Fibroblast of skin of right quadriceps (primary cell): ENCODE data around the gene RGL1.

ENCODE experiments used
- DNase-seq: peaks from one replicate; pipeline ENCODE4 v3.0.0-alpha.2; 2013

Gene RGL1

GRCh38 chr1:183787704-183788103 lies 17.2 kb upstream of the RGL1 start:
- no peak for DNase-seq

GRCh38 chr1:183791319-183791718 lies 13.6 kb upstream of the RGL1 start:
- DNase-seq: no peak

- no peak for DNase-seq
Measured at GRCh38 chr1:183792300-183792699, 12.6 kb upstream of the RGL1 start.

- DNase-seq: no peak
Measured at GRCh38 chr1:183794088-183794487, 10.8 kb upstream of the RGL1 start.

GRCh38 chr1:183800449-183800848 lies 4.5 kb upstream of the RGL1 start:
- DNase-seq: no peak

GRCh38 chr1:183801649-183802048 lies 3.3 kb upstream of the RGL1 start:
- DNase-seq: no peak

- DNase-seq: no peak
Measured at GRCh38 chr1:183804387-183804786, 533 bp upstream of the RGL1 start.

- peak; percentile 54 for DNase-seq
Measured at GRCh38 chr1:183806125-183806524, 1.2 kb downstream of the RGL1 start.

- DNase-seq: no peak
Measured at GRCh38 chr1:183806675-183807074, 1.8 kb downstream of the RGL1 start.

- peak; percentile 83 for DNase-seq
Measured at GRCh38 chr1:183807549-183808168, 2.7 kb downstream of the RGL1 start.

- DNase-seq: peak; percentile 57
Measured at GRCh38 chr1:183808296-183809027, 3.5 kb downstream of the RGL1 start.

- DNase-seq: no peak
Measured at GRCh38 chr1:183810121-183810520, 5.2 kb downstream of the RGL1 start.

- no peak for DNase-seq
Measured at GRCh38 chr1:183810756-183811544, 6.0 kb downstream of the RGL1 start.

- no peak for DNase-seq
Measured at GRCh38 chr1:183812128-183812527, 7.2 kb downstream of the RGL1 start.

GRCh38 chr1:183812686-183813569 lies 8.0 kb downstream of the RGL1 start:
- peak; percentile 75 for DNase-seq

GRCh38 chr1:183814121-183814681 lies 9.3 kb downstream of the RGL1 start:
- DNase-seq: no peak

- DNase-seq: no peak
Measured at GRCh38 chr1:183816110-183816509, 11.2 kb downstream of the RGL1 start.

- no peak for DNase-seq
Measured at GRCh38 chr1:183817576-183818288, 12.8 kb downstream of the RGL1 start.

- no peak for DNase-seq
Measured at GRCh38 chr1:183819059-183819458, 14.1 kb downstream of the RGL1 start.

GRCh38 chr1:183821309-183821888 lies 16.5 kb downstream of the RGL1 start:
- DNase-seq: no peak

GRCh38 chr1:183821889-183822611 lies 17.1 kb downstream of the RGL1 start:
- DNase-seq: peak; percentile 73
